Measurements from ENCODE around the gene PAM.
A peak's percentile ranks its signal among the peaks of the same experiment; 100 is the strongest.
"Not testable (repeated sequence)": the region's sequence is repeated elsewhere in the genome, so short reads cannot be mapped to it uniquely, and the experiment has no call there.

PAM gene

DNA sequence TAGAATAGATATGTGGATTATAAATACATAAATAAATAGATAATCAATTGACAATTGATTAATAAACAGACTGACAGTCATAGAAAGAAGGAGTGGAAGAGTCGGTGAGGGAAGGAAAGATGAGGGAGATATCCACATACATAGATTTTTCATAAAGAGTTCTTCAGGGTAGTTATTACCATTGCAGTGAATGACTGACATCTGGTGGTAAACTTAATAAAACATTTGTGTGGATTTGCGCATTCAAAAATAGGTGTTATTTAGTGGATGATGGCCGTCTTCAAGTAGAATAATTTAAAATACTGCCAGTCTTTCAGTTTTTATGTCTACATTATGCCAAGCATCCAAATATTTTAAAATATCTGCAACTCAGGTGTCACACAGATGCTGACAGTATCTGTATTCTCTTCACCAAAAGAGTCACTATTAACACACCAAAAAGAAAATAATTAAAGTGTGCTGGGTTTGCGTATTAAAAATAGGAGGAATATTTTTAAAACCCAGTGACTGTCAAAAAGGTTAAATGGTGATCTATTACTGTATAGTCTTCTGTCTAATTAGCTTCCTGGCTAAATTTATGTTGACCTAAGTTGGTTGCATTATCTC lies 286.1 kb downstream of the PAM start:
- Mint-ChIP-seq H3K27me3 (no peaks in the 10 kb centered on the region), H3K36me3 (no peaks in the 10 kb centered on the region), H3K27ac (no peak overlapping the region), H3K9me3 (no peaks in the 10 kb centered on the region), H3K4me3 (no peak overlapping the region), H3K4me1 (no peaks in the 10 kb centered on the region)
- ATAC-seq, result no peak

DNA sequence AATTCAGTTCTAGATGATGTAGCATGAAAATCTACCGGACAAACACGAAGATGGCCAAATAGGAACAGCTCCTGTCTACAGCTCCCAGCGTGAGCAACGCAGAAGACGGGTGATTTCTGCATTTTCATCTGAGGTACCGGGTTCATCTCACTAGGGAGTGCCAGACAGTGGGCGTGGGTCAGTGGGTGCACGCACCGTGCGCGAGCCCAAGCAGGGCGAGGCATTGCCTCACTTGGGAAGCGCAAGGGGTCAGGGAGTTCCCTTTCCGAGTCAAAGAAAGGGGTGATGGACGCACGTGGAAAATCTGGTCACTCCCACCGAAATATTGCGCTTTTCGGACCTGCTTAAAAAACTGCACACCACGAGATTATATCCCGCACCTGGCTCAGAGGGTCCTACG lies 291.6 kb downstream of the PAM start:
- H3K9me3 Mint-ChIP-seq, H3K36me3 Mint-ChIP-seq, H3K4me3 Mint-ChIP-seq, H3K27ac Mint-ChIP-seq, ATAC-seq, H3K4me1 Mint-ChIP-seq, H3K27me3 Mint-ChIP-seq: not testable (repeated sequence)

DNA sequence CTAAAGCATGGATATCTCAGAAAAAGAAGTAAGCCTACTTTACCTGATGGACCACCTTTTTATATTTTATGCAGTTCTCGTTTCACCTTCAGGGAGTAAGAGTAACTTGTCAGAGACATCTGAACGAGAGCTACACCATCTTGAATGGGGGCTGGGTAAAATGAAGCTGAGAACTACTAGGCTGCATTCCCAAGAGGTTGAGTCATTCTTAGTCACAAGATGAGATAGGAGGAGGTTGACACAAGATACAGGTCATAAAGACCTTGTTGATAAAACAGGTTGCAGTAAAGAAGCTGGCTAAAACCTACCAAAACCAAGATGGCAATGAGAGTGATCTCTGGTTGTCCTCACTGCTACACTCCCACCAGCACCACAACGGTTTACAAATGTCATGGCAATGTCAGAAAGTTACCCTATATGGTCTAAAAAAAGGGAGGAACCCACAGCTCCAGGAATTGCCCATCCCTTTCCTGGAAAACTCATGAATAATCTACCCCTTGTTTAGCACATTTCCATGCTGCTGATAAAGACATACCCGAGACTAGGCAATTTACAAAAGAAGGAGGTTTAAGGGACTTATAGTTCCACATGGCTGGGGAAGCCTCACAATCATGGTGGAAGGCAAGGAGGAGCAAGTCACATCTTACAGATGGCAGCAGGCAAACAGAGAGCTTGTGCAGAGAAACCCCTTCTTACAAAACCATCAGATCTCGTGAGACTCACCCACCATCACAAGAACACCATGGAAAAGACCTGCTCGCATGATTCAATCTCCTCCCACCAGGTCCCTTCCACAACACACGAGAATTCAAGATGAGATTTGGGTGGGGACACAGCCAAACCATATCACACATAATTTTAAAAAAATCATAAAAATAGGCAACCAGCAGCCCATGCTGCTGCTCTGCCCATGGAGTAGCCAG lies 302.4 kb downstream of the PAM start:
- no peak for ATAC-seq
- Mint-ChIP-seq H3K27me3 (peaks cover 9% of the 10 kb centered on the region), H3K36me3 (no peaks in the 10 kb centered on the region), H3K4me1 (no peaks in the 10 kb centered on the region), H3K27ac (no peak overlapping the region), H3K4me3 (no peak overlapping the region), H3K9me3 (peaks cover 3% of the 10 kb centered on the region)

DNA sequence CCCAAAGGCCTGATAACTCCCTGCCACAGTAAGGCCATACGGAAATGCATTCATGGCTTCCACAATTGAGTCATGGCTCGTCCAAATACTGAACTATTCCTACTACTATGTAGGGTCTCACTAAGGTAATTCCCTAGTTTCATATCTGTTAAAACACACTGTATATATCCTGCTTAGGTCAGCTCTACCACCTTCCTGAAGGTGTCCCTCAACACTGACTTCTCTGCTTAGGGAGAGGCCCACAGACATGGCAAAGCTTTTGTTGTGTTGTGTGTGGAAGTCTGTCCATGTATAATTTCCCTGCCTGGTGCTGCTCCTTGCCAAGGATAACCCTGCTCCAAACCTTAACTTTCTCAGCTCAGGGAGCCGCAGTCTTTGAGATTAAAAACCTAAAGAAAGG lies 304.4 kb downstream of the PAM start:
- Mint-ChIP-seq H3K27me3 (peaks cover 9% of the 10 kb centered on the region), H3K36me3 (no peaks in the 10 kb centered on the region), H3K9me3 (peaks cover 3% of the 10 kb centered on the region), H3K27ac (no peak overlapping the region), H3K4me3 (no peak overlapping the region), H3K4me1 (no peaks in the 10 kb centered on the region)
- peak; percentile 39 for ATAC-seq

DNA sequence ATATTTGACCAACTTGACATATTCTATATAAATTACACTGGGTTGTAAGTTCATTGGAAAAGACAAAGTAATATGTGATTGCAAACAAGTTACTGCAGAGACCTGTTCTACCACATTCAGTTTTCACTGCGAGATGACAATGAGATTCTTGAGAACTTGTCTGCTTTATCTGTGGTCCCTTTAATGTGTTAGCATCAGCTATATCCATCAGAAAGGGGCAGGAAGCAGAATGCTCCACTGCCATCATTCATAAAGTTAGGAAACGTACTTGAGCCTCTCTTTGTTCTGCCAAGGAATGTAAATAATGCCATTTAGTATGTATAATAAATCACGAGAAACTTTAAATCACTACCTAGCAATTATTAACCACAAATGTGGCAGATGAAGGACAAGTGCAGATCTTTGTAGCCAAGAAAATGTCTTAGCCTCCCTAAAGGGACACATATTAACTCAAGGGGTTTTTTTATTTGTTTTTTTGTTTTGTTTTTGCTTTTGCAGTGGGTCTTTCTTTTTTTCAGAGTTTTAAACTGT lies 305.4 kb downstream of the PAM start:
- Mint-ChIP-seq H3K36me3 (no peaks in the 10 kb centered on the region), H3K4me3 (no peak overlapping the region), H3K9me3 (peaks cover 3% of the 10 kb centered on the region), H3K4me1 (no peaks in the 10 kb centered on the region), H3K27me3 (peaks cover 6% of the 10 kb centered on the region), H3K27ac (no peak overlapping the region)
- ATAC-seq, result no peak

DNA sequence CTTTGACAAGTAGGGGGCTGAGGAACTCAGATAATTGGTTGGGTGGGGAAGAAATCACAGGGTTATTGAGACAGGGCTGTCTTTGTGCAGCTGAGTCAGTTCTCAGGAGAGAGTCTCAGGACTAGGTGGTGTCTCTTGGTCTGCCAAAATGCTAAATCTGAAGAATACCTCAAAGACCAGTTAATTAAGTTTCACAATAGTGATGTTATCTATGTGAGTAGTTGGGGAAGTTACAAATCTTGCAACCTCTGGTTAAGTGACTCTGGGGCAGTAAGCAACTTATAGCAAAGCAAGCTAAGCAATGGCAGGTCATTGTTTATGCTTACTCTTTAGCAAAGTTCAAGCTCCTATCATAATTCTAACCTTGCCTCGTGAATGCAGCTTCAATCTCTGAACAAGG lies 311.2 kb downstream of the PAM start:
- H3K36me3 Mint-ChIP-seq, result no peaks in the 10 kb centered on the region
- no peak for ATAC-seq
- H3K4me1 Mint-ChIP-seq, result no peaks in the 10 kb centered on the region
- no peak overlapping the region for H3K4me3 Mint-ChIP-seq
- no peaks in the 10 kb centered on the region for H3K27me3 Mint-ChIP-seq
- H3K9me3 Mint-ChIP-seq, result no peaks in the 10 kb centered on the region
- H3K27ac Mint-ChIP-seq, result no peak overlapping the region

DNA sequence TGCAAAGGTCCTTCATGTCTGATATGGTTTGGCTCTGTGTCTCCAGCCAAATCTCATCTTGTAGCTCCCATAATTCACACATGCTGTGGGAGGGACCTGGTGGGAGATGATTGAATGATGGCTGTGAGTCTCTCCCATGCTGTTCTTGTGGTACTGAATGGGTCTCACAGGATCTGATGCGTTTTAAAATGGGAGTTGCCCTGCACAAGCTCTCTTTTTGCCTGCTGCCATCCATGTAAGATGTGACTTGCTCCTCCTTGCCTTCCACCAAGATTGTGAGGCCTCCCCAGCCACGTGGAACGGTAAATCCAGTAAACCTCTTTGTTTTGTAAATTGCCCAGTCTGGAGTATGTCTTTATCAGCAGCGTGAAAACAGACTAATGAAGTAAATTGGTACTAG lies 318.4 kb downstream of the PAM start:
- peaks cover 35% of the 10 kb centered on the region for H3K9me3 Mint-ChIP-seq
- H3K27me3 Mint-ChIP-seq, H3K4me3 Mint-ChIP-seq, H3K27ac Mint-ChIP-seq, ATAC-seq, H3K36me3 Mint-ChIP-seq, H3K4me1 Mint-ChIP-seq: not testable (repeated sequence)

DNA sequence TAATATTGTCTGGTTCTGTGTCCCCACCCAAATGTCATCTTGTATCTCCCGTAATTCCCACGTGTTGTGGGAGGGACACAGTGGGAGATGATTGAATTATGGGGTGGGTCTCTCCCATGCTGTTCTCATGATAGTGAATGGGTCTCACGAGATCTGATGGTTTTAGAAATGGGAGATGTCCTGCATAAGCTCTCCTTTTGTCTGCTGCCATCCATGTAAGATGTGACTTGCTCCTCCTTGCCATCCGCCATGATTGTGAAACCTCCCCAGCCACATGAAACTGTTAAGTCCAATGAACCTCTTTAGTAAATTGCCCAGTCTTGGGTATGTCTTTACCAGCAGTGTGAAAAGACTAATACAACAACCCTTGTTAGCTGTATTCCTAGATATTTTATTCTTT lies 320.3 kb downstream of the PAM start:
- H3K9me3 Mint-ChIP-seq, result peaks cover 41% of the 10 kb centered on the region

More for the DNA sequence above, 320.3 kb downstream of the PAM start:
- no peak overlapping the region for H3K27ac Mint-ChIP-seq
- no peak for ATAC-seq
- no peak overlapping the region for H3K4me3 Mint-ChIP-seq
- no peaks in the 10 kb centered on the region for H3K36me3 Mint-ChIP-seq
- no peaks in the 10 kb centered on the region for H3K27me3 Mint-ChIP-seq
- H3K4me1 Mint-ChIP-seq, result no peaks in the 10 kb centered on the region
